Fibroblast of villous mesenchyme (primary cell): ENCODE data around the gene IL12A. TPM values are rescaled to one million over a fixed set of nuclear protein-coding genes. Genes with fewer than 3 reads are reported as not detected.

ENCODE experiments used
- DNase-seq: peaks from one replicate; pipeline ENCODE4 v3.0.0-alpha.2; 2010; ENCODE audit warnings: low read depth
- H3K4me3 ChIP-seq: 2 replicates; pipeline ENCODE4 v1.5.1; 2011; ENCODE audit warnings: low read depth, mild to moderate bottlenecking, low read length
- CTCF ChIP-seq: IDR thresholded peaks from 2 replicates; pipeline ENCODE4 v1.5.1; 2012; ENCODE audit warnings: low read depth, mild to moderate bottlenecking, low read length; ENCODE audit not compliant: insufficient read depth
- total RNA-seq: library from RNA; depleted of rRNA; stranded (reverse); fragments of >200 nt; gene quantifications from 2 replicates; pipeline ENCODE4 v1.2.3, GENCODE V29; 2012

IL12A gene
- total RNA-seq, 1 donor, result 2.2 TPM

- DNase-seq, result no peak
- H3K4me3 ChIP-seq, result no peak overlapping the region
- TF ChIP-seq CTCF, result no peak
These were observed 38.3 kb upstream of the IL12A start for GRCh38 chr3:159950156-159950898.

- H3K4me3 ChIP-seq, result no peak overlapping the region
- no peak for TF ChIP-seq CTCF
These were observed 37.1 kb upstream of the IL12A start for GRCh38 chr3:159951540-159951939.

GRCh38 chr3:159953325-159954085 is 35.1 kb upstream of the IL12A start:
- DNase-seq, result no peak
- H3K4me3 ChIP-seq, result no peak overlapping the region
- no peak for TF ChIP-seq CTCF

More at GRCh38 chr3:159951540-159951939, 37.1 kb upstream of the IL12A start:
- no peak for DNase-seq

- no peak for TF ChIP-seq CTCF
- DNase-seq, result no peak
- H3K4me3 ChIP-seq, result no peak overlapping the region
These were observed 28.2 kb upstream of the IL12A start for GRCh38 chr3:159960188-159961148.

- peak; percentile 80 for DNase-seq
- no peak for TF ChIP-seq CTCF
- no peak overlapping the region for H3K4me3 ChIP-seq
These were observed 24.3 kb upstream of the IL12A start for GRCh38 chr3:159964166-159964973.

- DNase-seq, result no peak
- no peak overlapping the region for H3K4me3 ChIP-seq
- TF ChIP-seq CTCF, result no peak
These were observed 17.3 kb upstream of the IL12A start for GRCh38 chr3:159971311-159971710.
